ENCODE data around the gene KANSL1. TPM values are rescaled to one million over a fixed set of nuclear protein-coding genes. Genes with fewer than 3 reads are reported as not detected.

The KANSL1 gene
- total and polyA plus RNA-seq, 2 donors (not counting 1 experiment from before 2014, with no cell fraction given), result 36.8 to 233 TPM

DNA sequence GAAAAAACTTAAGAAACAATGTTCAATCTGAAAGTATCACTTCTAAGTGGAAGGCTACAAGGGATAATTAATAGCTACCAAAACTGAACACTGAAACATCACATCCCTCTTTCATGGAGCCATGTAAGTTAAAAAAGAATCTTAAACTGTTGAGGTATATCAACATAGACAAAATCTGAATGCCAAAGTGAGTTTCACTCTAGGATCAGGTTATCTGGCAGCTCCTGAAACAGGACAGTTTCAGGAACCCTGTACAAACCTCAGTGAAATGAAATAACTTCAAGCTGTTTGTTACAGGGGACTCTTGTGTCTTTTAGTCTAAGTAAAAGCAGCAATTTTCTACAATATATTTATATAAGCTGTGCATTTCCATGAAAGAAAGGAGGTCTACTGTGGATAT lies 73.2 kb downstream of the KANSL1 start:
- POLR2A ChIA-PET, result no interaction called here
- H3K27ac ChIP-seq (ENCODE audit: low read length in 2 of 2), result no peak overlapping the region
- H3K27me3 Mint-ChIP-seq, result no peaks in the 10 kb centered on the region
- peaks cover 30 to 31% of the 10 kb centered on the region in 2 donors for H3K4me1 ChIP-seq (ENCODE audit: control insufficient read depth in 2 of 2, insufficient read depth in 2 of 2, low read length in 2 of 2)
- H3K27ac Mint-ChIP-seq, result no peak overlapping the region
- no peak overlapping the region for H3K4me3 ChIP-seq (ENCODE audit: control extremely low read depth in 1 of 5, extremely low read depth in 1 of 5, insufficient read depth in 1 of 5, low read depth in 2 of 5, low read length in 4 of 5)
- H2AFZ ChIP-seq (ENCODE audit: insufficient read depth, low read depth, low read length, poor library complexity, severe bottlenecking), result no peak overlapping the region
- H3K36me3 ChIP-seq (replicated peaks in 1 of 2; ENCODE audit: control extremely low read depth in 1 of 2, control insufficient read depth in 1 of 2, extremely low read depth in 1 of 2, insufficient read depth in 2 of 2, low read length in 1 of 2), result no peaks in the 10 kb centered on the region
- H3K4me3 Mint-ChIP-seq, result no peak overlapping the region
- intact Hi-C loops (cut with micrococcal nuclease), result no loop called here
- DNase-seq (no peak), ATAC-seq (ENCODE audit: low read depth) (no peak)
- no peaks in the 10 kb centered on the region for H3K27me3 ChIP-seq (replicated peaks in 1 of 4; ENCODE audit: control extremely low read depth in 1 of 4, control insufficient read depth in 3 of 4, insufficient read depth in 4 of 4, low read length in 3 of 4)
- H3K9me3 Mint-ChIP-seq (ENCODE audit: insufficient read depth), result no peaks in the 10 kb centered on the region
- no peak overlapping the region for H3K4me2 ChIP-seq (replicated peaks; ENCODE audit: low read depth, low read length, poor library complexity, severe bottlenecking)
- peaks cover 94% of the 10 kb centered on the region for H4K20me1 ChIP-seq (ENCODE audit: control insufficient read depth, insufficient read depth, low read length, poor library complexity, severe bottlenecking)
- H3K79me2 ChIP-seq (ENCODE audit: control insufficient read depth, insufficient read depth, low read length), result peaks cover 97% of the 10 kb centered on the region
- no peak overlapping the region for H3K9ac ChIP-seq (ENCODE audit: low read length)
- TF ChIP-seq EZH2 (IDR thresholded peaks at IDR 0.05; ENCODE audit: borderline replicate concordance, insufficient read depth, low read depth, low read length, poor library complexity, severe bottlenecking), result no peak
- TF ChIP-seq, protein P1, sequence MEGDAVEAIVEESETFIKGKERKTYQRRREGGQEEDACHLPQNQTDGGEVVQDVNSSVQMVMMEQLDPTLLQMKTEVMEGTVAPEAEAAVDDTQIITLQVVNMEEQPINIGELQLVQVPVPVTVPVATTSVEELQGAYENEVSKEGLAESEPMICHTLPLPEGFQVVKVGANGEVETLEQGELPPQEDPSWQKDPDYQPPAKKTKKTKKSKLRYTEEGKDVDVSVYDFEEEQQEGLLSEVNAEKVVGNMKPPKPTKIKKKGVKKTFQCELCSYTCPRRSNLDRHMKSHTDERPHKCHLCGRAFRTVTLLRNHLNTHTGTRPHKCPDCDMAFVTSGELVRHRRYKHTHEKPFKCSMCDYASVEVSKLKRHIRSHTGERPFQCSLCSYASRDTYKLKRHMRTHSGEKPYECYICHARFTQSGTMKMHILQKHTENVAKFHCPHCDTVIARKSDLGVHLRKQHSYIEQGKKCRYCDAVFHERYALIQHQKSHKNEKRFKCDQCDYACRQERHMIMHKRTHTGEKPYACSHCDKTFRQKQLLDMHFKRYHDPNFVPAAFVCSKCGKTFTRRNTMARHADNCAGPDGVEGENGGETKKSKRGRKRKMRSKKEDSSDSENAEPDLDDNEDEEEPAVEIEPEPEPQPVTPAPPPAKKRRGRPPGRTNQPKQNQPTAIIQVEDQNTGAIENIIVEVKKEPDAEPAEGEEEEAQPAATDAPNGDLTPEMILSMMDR (IDR thresholded peaks at IDR 0.05), result no peak
- no peaks in the 10 kb centered on the region for H3K9me3 ChIP-seq (ENCODE audit: control extremely low read depth in 1 of 3, control insufficient read depth in 2 of 3, insufficient read depth in 1 of 3, low read length in 2 of 3)
- CTCF ChIA-PET, result interaction anchor here (0.8 to 2.2 kb wide), 4 partner anchors 11 to 76 kb away, joined by 3 to 7 read pairs (median 3); no protein-coding TSS in a partner anchor
- peaks cover 70% of the 10 kb centered on the region for H3K4me1 Mint-ChIP-seq

DNA sequence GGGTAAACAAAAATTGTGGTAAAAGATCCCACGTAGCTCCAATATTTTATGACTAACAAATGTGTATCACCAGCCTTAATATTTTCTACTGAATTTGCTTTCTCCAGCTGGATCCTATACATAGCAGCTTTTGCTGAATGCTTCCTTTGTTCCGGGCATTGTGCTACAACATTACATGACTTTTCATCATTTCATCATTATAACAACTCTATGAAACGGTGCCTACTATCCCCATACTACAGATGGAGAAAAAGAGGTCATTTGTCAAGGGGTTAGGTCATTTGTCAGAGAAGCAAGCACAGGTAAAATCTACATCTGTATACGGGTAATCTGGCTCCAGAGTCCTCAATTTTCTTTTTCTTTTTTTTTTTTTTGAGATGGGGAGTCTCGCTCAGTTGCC lies 74.3 kb downstream of the KANSL1 start:
- Histone ChIP-seq H2AFZ (ENCODE audit: insufficient read depth, low read depth, low read length, poor library complexity, severe bottlenecking) (no peak overlapping the region), H3K79me2 (ENCODE audit: control insufficient read depth, insufficient read depth, low read length) (peaks cover 99% of the 10 kb centered on the region), H3K4me1 (ENCODE audit: control insufficient read depth in 2 of 2, insufficient read depth in 2 of 2, low read length in 2 of 2) (peaks cover 30 to 31% of the 10 kb centered on the region in 2 donors), H3K36me3 (replicated peaks in 1 of 2; ENCODE audit: control extremely low read depth in 1 of 2, control insufficient read depth in 1 of 2, extremely low read depth in 1 of 2, insufficient read depth in 2 of 2, low read length in 1 of 2) (no peaks in the 10 kb centered on the region), H4K20me1 (ENCODE audit: control insufficient read depth, insufficient read depth, low read length, poor library complexity, severe bottlenecking) (peaks cover 100% of the 10 kb centered on the region), H3K27ac (ENCODE audit: low read length in 2 of 2) (no peak overlapping the region), H3K4me3 (ENCODE audit: control extremely low read depth in 1 of 5, extremely low read depth in 1 of 5, insufficient read depth in 1 of 5, low read depth in 2 of 5, low read length in 4 of 5) (no peak overlapping the region), H3K9ac (ENCODE audit: low read length) (no peak overlapping the region), H3K4me2 (replicated peaks; ENCODE audit: low read depth, low read length, poor library complexity, severe bottlenecking) (no peak overlapping the region), H3K27me3 (replicated peaks in 1 of 4; ENCODE audit: control extremely low read depth in 1 of 4, control insufficient read depth in 3 of 4, insufficient read depth in 4 of 4, low read length in 3 of 4) (no peaks in the 10 kb centered on the region), H3K9me3 (ENCODE audit: control extremely low read depth in 1 of 3, control insufficient read depth in 2 of 3, insufficient read depth in 1 of 3, low read length in 2 of 3) (no peaks in the 10 kb centered on the region)
- DNase-seq (no peak), ATAC-seq (ENCODE audit: low read depth) (no peak)
- intact Hi-C loops (cut with micrococcal nuclease), result no loop called here
- H3K4me3 Mint-ChIP-seq, result no peak overlapping the region
- no peaks in the 10 kb centered on the region for H3K27me3 Mint-ChIP-seq
- CTCF ChIA-PET, result interaction anchor here (0.9 to 2.2 kb wide), 3 partner anchors 10 to 75 kb away, joined by 3 to 7 read pairs (median 3); no protein-coding TSS in a partner anchor
- no peak overlapping the region for H3K27ac Mint-ChIP-seq
- TF ChIP-seq EZH2 (IDR thresholded peaks at IDR 0.05; ENCODE audit: borderline replicate concordance, insufficient read depth, low read depth, low read length, poor library complexity, severe bottlenecking), result no peak
- TF ChIP-seq, protein P1 (IDR thresholded peaks at IDR 0.05), result no peak
- H3K4me1 Mint-ChIP-seq, result peaks cover 70% of the 10 kb centered on the region
- WGBS (ENCODE audit: insufficient coverage), result no CpG with 5 or more reads among the region's 5 CpGs
- no peaks in the 10 kb centered on the region for H3K9me3 Mint-ChIP-seq (ENCODE audit: insufficient read depth)
- POLR2A ChIA-PET, result interaction anchor here (0.5 to 0.6 kb wide), 2 partner anchors 8 to 80 kb away, joined by 3 to 10 read pairs; no protein-coding TSS in a partner anchor
